Colonic mucosa (tissue), 4 donors: ENCODE measurements around the gene HBEGF. TPM values are rescaled to one million over a fixed set of nuclear protein-coding genes. Genes with fewer than 3 reads are reported as not detected.

Experiments
- DNase-seq: peaks from one replicate; pipeline ENCODE4 v3.0.0-alpha.2; 2020
- H3K27ac ChIP-seq: fragments of 200-600 bp; one replicate; pipeline ENCODE4 v1.8.0; 2021
- H3K27me3 ChIP-seq: fragments of 200-600 bp; one replicate; pipeline ENCODE4 v1.8.0; 2021
- H3K36me3 ChIP-seq: fragments of 200-600 bp; one replicate; pipeline ENCODE4 v1.8.0; 2021
- H3K4me1 ChIP-seq: fragments of 200-600 bp; one replicate; pipeline ENCODE4 v1.8.0; 2021; ENCODE audit warnings: mild to moderate bottlenecking
- H3K4me3 ChIP-seq: fragments of 200-600 bp; one replicate; pipeline ENCODE4 v1.8.0; 2021
- H3K9ac ChIP-seq, 2 donors: one replicate each; pipeline ENCODE4 v1.7.0; 2013; ENCODE audit warnings: control low read depth in 2 of 2, low read depth in 2 of 2, low read length in 2 of 2
- H3K9me3 ChIP-seq: fragments of 200-600 bp; one replicate; pipeline ENCODE4 v1.8.0; 2021
- CTCF ChIP-seq: fragments of 200-600 bp; IDR thresholded peaks from one replicate; pipeline ENCODE4 v1.8.0; 2022; ENCODE audit warnings: antibody characterized with exemption, mild to moderate bottlenecking
- intact Hi-C: fragments of 100-400 bp; cut with DNase I; formaldehyde crosslinking; loops from one replicate; pipeline ENCODE4 v1.14.1; 2022
- total RNA-seq, 2 donors: library from RNA; stranded (reverse); fragmentation: NEBNext Ultra II Directional in 1 of 2; extraction: Animal tissue kit (Norgen Biotek cat#: 25700) in 1 of 2; gene quantifications; one replicate each; pipeline ENCODE4 v1.2.1, GENCODE V29; 2021
- donor health status: healthy.
- donor health status: DM: no; HTN: no; CAD: no.
- donor health status: DM: no; HTN: no; CAD: no.

HBEGF gene
- total RNA-seq, 2 donors from 2014 or later = 4.3 to 14.6 TPM

GRCh38 chr5:140340605-140341121 is 5.7 kb downstream of the HBEGF start:
- Histone ChIP-seq H3K36me3 (no peaks in the 10 kb centered on the region), H3K9me3 (no peaks in the 10 kb centered on the region), H3K4me3 (no peak overlapping the region), H3K9ac (no peak overlapping the region), H3K4me1 (peaks cover 5% of the 10 kb centered on the region), H3K27ac (no peak overlapping the region), H3K27me3 (no peaks in the 10 kb centered on the region)
- no peak for TF ChIP-seq CTCF
- intact Hi-C loops = no loop called here
- no peak for DNase-seq

GRCh38 chr5:140339636-140340035 is 6.8 kb downstream of the HBEGF start:
- Histone ChIP-seq H3K9ac (no peak overlapping the region), H3K27ac (no peak overlapping the region), H3K9me3 (no peaks in the 10 kb centered on the region), H3K4me1 (no peaks in the 10 kb centered on the region), H3K4me3 (no peak overlapping the region), H3K36me3 (no peaks in the 10 kb centered on the region), H3K27me3 (no peaks in the 10 kb centered on the region)
- intact Hi-C loops = no loop called here
- no peak for DNase-seq
- TF ChIP-seq CTCF = no peak

GRCh38 chr5:140338908-140339307 is 7.5 kb downstream of the HBEGF start:
- intact Hi-C loops = no loop called here
- no peaks in the 10 kb centered on the region for H3K4me1 ChIP-seq
- H3K27ac ChIP-seq = no peak overlapping the region
- H3K9me3 ChIP-seq = no peaks in the 10 kb centered on the region
- H3K36me3 ChIP-seq = no peaks in the 10 kb centered on the region
- H3K27me3 ChIP-seq = no peaks in the 10 kb centered on the region
- TF ChIP-seq CTCF = no peak
- no peak for DNase-seq
- no peak overlapping the region for H3K9ac ChIP-seq
- no peak overlapping the region for H3K4me3 ChIP-seq

- no peak overlapping the region for H3K4me3 ChIP-seq
- no peaks in the 10 kb centered on the region for H3K9me3 ChIP-seq
- no peak overlapping the region for H3K27ac ChIP-seq
- no peaks in the 10 kb centered on the region for H3K36me3 ChIP-seq
- no peaks in the 10 kb centered on the region for H3K4me1 ChIP-seq
- H3K27me3 ChIP-seq = no peaks in the 10 kb centered on the region
- no peak overlapping the region for H3K9ac ChIP-seq
- intact Hi-C loops = no loop called here
- TF ChIP-seq CTCF = no peak
- DNase-seq = no peak
Measured at GRCh38 chr5:140338336-140338735, 8.1 kb downstream of the HBEGF start.

- no peak for DNase-seq
- Histone ChIP-seq H3K27ac (no peak overlapping the region), H3K4me1 (no peaks in the 10 kb centered on the region), H3K4me3 (no peak overlapping the region), H3K36me3 (no peaks in the 10 kb centered on the region), H3K9me3 (no peaks in the 10 kb centered on the region), H3K27me3 (no peaks in the 10 kb centered on the region), H3K9ac (no peak overlapping the region)
- TF ChIP-seq CTCF = no peak
- intact Hi-C loops = no loop called here
Measured at GRCh38 chr5:140337880-140338279, 8.5 kb downstream of the HBEGF start.

GRCh38 chr5:140336388-140336787 is 10.0 kb downstream of the HBEGF start:
- no peaks in the 10 kb centered on the region for H3K4me1 ChIP-seq
- no peak overlapping the region for H3K27ac ChIP-seq
- no peaks in the 10 kb centered on the region for H3K27me3 ChIP-seq
- no peak for DNase-seq
- intact Hi-C loops = no loop called here
- no peaks in the 10 kb centered on the region for H3K9me3 ChIP-seq
- TF ChIP-seq CTCF = no peak
- no peaks in the 10 kb centered on the region for H3K36me3 ChIP-seq
- H3K9ac ChIP-seq = no peak overlapping the region
- no peak overlapping the region for H3K4me3 ChIP-seq
